ENCODE measurements around the gene CAPZA1.

The CAPZA1 gene

GRCh38 chr1:112689842-112690237 is 70.2 kb downstream of the CAPZA1 start:
- no peak for TF ChIP-seq CTCF (conservative IDR thresholded peaks at IDR 0.05)
- no peak overlapping the region for H3K27ac ChIP-seq

- no peak for TF ChIP-seq CTCF (conservative IDR thresholded peaks at IDR 0.05)
Measured at GRCh38 chr1:112692681-112693080, 73.0 kb downstream of the CAPZA1 start.

GRCh38 chr1:112693821-112694220 is 74.2 kb downstream of the CAPZA1 start:
- TF ChIP-seq CTCF (conservative IDR thresholded peaks at IDR 0.05): no peak
- H3K27ac ChIP-seq: no peak overlapping the region

More at GRCh38 chr1:112692681-112693080, 73.0 kb downstream of the CAPZA1 start:
- no peak overlapping the region for H3K27ac ChIP-seq

- no peak for TF ChIP-seq CTCF (conservative IDR thresholded peaks at IDR 0.05)
Measured at GRCh38 chr1:112694363-112694929, 74.8 kb downstream of the CAPZA1 start.

GRCh38 chr1:112695276-112695675 is 75.6 kb downstream of the CAPZA1 start:
- no peak overlapping the region for H3K27ac ChIP-seq
- TF ChIP-seq CTCF (conservative IDR thresholded peaks at IDR 0.05): no peak

More at GRCh38 chr1:112694363-112694929, 74.8 kb downstream of the CAPZA1 start:
- no peak overlapping the region for H3K27ac ChIP-seq

- no peak overlapping the region for H3K27ac ChIP-seq
- no peak for TF ChIP-seq CTCF (conservative IDR thresholded peaks at IDR 0.05)
Measured at GRCh38 chr1:112696578-112697314, 77.1 kb downstream of the CAPZA1 start.

GRCh38 chr1:112697781-112698201 is 78.2 kb downstream of the CAPZA1 start:
- TF ChIP-seq CTCF (conservative IDR thresholded peaks at IDR 0.05): no peak
- peak overlapping the region; percentile 66 for H3K27ac ChIP-seq

Measured in VCaP (cell line).